Measurements from ENCODE around the gene SEC61G. TPM values are rescaled to one million over a fixed set of nuclear protein-coding genes. Genes with fewer than 3 reads are reported as not detected.

SEC61G gene
- total and polyA plus RNA-seq, 2 of the 4 experiments (the other 2 are of a cell fraction), result 387 to 685 TPM

DNA sequence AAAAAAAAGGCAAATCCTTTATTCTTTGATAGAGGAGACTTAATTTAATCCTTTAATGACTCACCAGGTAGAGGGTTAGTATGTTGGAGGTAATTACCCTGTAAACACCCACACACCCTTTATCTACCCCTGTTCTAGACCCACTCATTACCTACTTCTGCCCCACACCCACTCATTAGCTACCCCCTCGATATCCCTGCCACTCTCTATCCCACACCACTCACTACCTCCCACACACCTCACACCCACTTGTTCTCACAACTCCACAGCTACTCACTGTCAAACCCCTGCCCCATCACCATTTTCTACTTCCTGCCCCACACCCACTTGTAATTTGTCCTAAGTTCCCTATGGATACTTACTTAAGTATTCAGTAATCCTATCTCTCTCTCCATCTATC, 49.7 kb downstream of the SEC61G start:
- Histone ChIP-seq H3K18ac (ENCODE audit: low read depth, low read length) (no peak overlapping the region), H2AK5ac (ENCODE audit: low read depth, low read length) (no peak overlapping the region), H3K36me3 (ENCODE audit: control insufficient read depth, insufficient read depth, low read length) (no peaks in the 10 kb centered on the region), H2AK9ac (replicated peaks; ENCODE audit: low read depth, low read length, poor library complexity) (no peak overlapping the region), H3K27me3 (ENCODE audit: control insufficient read depth, insufficient read depth, low read length) (no peaks in the 10 kb centered on the region), H3K56ac (ENCODE audit: extremely low read depth, insufficient read depth, low read length) (no peak overlapping the region), H2BK5ac (ENCODE audit: low read depth, low read length, poor library complexity, severe bottlenecking) (no peak overlapping the region), H2BK20ac (ENCODE audit: low read depth, low read length) (no peak overlapping the region), H4K5ac (ENCODE audit: low read depth, low read length) (no peak overlapping the region), H3K27ac (ENCODE audit: insufficient read depth, low read length) (no peak overlapping the region), H3K9ac (ENCODE audit: low read depth, low read length) (no peak overlapping the region), H3K9me1 (ENCODE audit: insufficient read depth, low read length) (no peaks in the 10 kb centered on the region), H3K9me3 (ENCODE audit: control insufficient read depth, insufficient read depth, low read length) (no peaks in the 10 kb centered on the region), H3K4me2 (ENCODE audit: low read depth, low read length) (no peak overlapping the region), H3K79me1 (ENCODE audit: low read depth in 1 of 2, low read length in 2 of 2) (no peaks in the 10 kb centered on the region), H4K20me1 (ENCODE audit: insufficient read depth, low read length) (no peaks in the 10 kb centered on the region), H2AFZ (replicated peaks; ENCODE audit: low read length, poor library complexity) (no peak overlapping the region), H3K4ac (ENCODE audit: low read depth, low read length) (no peak overlapping the region), H3K4me1 (ENCODE audit: control insufficient read depth, insufficient read depth, low read length) (no peaks in the 10 kb centered on the region), H4K91ac (ENCODE audit: insufficient read depth, low read depth, low read length) (no peak overlapping the region), H4K8ac (ENCODE audit: low read depth in 2 of 2, low read length in 2 of 2) (no peak overlapping the region), H2BK120ac (ENCODE audit: low read depth, low read length) (no peak overlapping the region), H2BK15ac (ENCODE audit: low read depth, low read length) (no peak overlapping the region), H3K23ac (ENCODE audit: low read depth, low read length) (no peak overlapping the region), H3K4me3 (ENCODE audit: insufficient read depth, low read depth, low read length) (no peak overlapping the region), H3K14ac (replicated peaks; ENCODE audit: low read depth, low read length) (no peak overlapping the region)
- ChIA-PET POLR2A (ENCODE audit: unreplicated experiment) (no interaction called here), CTCF (no interaction called here)
- TF ChIP-seq, protein P1, sequence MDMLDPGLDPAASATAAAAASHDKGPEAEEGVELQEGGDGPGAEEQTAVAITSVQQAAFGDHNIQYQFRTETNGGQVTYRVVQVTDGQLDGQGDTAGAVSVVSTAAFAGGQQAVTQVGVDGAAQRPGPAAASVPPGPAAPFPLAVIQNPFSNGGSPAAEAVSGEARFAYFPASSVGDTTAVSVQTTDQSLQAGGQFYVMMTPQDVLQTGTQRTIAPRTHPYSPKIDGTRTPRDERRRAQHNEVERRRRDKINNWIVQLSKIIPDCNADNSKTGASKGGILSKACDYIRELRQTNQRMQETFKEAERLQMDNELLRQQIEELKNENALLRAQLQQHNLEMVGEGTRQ (IDR thresholded peaks at IDR 0.05; ENCODE audit: low read depth, low read length), result no peak
- TF ChIP-seq NFE2L2 (IDR thresholded peaks at IDR 0.05; ENCODE audit: low read depth, low read length) (no peak), POLR2A (IDR thresholded peaks at IDR 0.05; ENCODE audit: low read depth, low read length) (no peak), MAZ (IDR thresholded peaks at IDR 0.05; ENCODE audit: borderline replicate concordance, low read depth, low read length) (no peak), BHLHE40 (IDR thresholded peaks at IDR 0.05; ENCODE audit: low read depth, low read length) (no peak)
- in situ Hi-C loops (cut with MboI; ENCODE audit: low sequenced_read_pairs), result no loop called here
- DNase-seq (no peak), ATAC-seq (ENCODE audit: low read depth) (no peak)
- BruUV-seq (replicated peaks), result no TSS peak
- 0% methylated on average over 1 of the region's 1 CpG; no CpG with 5 or more reads in 1 of the 2 experiments for WGBS, 2 experiments (ENCODE audit: extremely low coverage in 2 of 2, insufficient read length in 1 of 2)
- intact Hi-C loops (cut with micrococcal nuclease), result no loop called here
- dilution Hi-C loops (cut with HindIII; ENCODE audit: low sequenced_read_pairs, unreplicated experiment), result no loop called here

All from IMR-90 (cell line).